GM23338 (cell line): ENCODE results near the gene TCF3. TPM values are rescaled to one million over a fixed set of nuclear protein-coding genes. Genes with fewer than 3 reads are reported as not detected.

Experiments
- ATAC-seq: fragments of 200-7000 bp; cut with Tn5 transposase; 3 replicates; pipeline ENCODE4 v1.9.1; 2020
- DNase-seq: peaks from one replicate; pipeline ENCODE4 v3.0.0-alpha.2; 2015; ENCODE audit warnings: low spot score
- H2AFZ ChIP-seq: fragments of 200-600 bp; sonication (generic); 2 replicates; pipeline ENCODE4 v1.8.0; 2016; ENCODE audit warnings: antibody characterized with exemption, mild to moderate bottlenecking, moderate library complexity
- H3F3A ChIP-seq: fragments of 200-600 bp; sonication (generic); replicated peaks from 2 replicates; pipeline ENCODE4 v1.8.0; 2017; ENCODE audit warnings: antibody characterized with exemption, mixed run types, low read depth
- H3K27ac ChIP-seq: fragments of 200-600 bp; sonication (generic); 2 replicates; pipeline ENCODE4 v1.6.1; 2016; ENCODE audit warnings: low read depth
- H3K27me3 ChIP-seq: fragments of 200-600 bp; sonication (generic); 2 replicates; pipeline ENCODE4 v1.8.0; 2016; ENCODE audit warnings: mild to moderate bottlenecking, mixed run types, moderate library complexity; ENCODE audit not compliant: insufficient read depth
- H3K36me3 ChIP-seq: fragments of 200-600 bp; sonication (generic); 2 replicates; pipeline ENCODE4 v1.8.0; 2016; ENCODE audit warnings: mild to moderate bottlenecking; ENCODE audit not compliant: insufficient read depth
- H3K4me1 ChIP-seq: fragments of 200-600 bp; sonication (generic); 2 replicates; pipeline ENCODE4 v1.8.0; 2016; ENCODE audit warnings: mild to moderate bottlenecking, moderate library complexity; ENCODE audit not compliant: insufficient read depth
- H3K4me2 ChIP-seq: fragments of 200-600 bp; sonication (generic); 2 replicates; pipeline ENCODE4 v1.7.1; 2017; ENCODE audit warnings: mixed run types
- H3K4me3 ChIP-seq: fragments of 200-600 bp; sonication (generic); 2 replicates; pipeline ENCODE4 v1.6.1; 2016; ENCODE audit warnings: mixed run types
- H3K79me2 ChIP-seq: fragments of 200-600 bp; sonication (generic); replicated peaks from 2 replicates; pipeline ENCODE4 v1.8.0; 2017; ENCODE audit warnings: mild to moderate bottlenecking; ENCODE audit not compliant: insufficient read depth
- H3K9me2 ChIP-seq: fragments of 200-600 bp; sonication (generic); 2 replicates; pipeline ENCODE4 v1.8.0; 2017; ENCODE audit not compliant: insufficient read depth
- H4K20me1 ChIP-seq: fragments of 200-600 bp; sonication (generic); replicated peaks from 2 replicates; pipeline ENCODE4 v1.8.0; 2017; ENCODE audit warnings: mild to moderate bottlenecking; ENCODE audit not compliant: insufficient read depth
- H3K27ac Mint-ChIP-seq: 2 replicates; pipeline ENCODE4 v1.8.0; 2020; ENCODE audit warnings: inconsistent platforms, mild to moderate bottlenecking, moderate library complexity, mixed read lengths
- H3K27me3 Mint-ChIP-seq: 3 replicates; pipeline ENCODE4 v1.8.0; 2022; ENCODE audit warnings: low read depth, mild to moderate bottlenecking, moderate library complexity, mixed read lengths, inconsistent platforms; ENCODE audit not compliant: insufficient read depth, poor library complexity
- H3K36me3 Mint-ChIP-seq: 3 replicates; pipeline ENCODE4 v1.8.0; 2021; ENCODE audit warnings: low read depth, mild to moderate bottlenecking, inconsistent platforms, moderate library complexity, mixed read lengths
- H3K4me1 Mint-ChIP-seq: 3 replicates; pipeline ENCODE4 v1.8.0; 2020; ENCODE audit warnings: mild to moderate bottlenecking, inconsistent platforms, mixed read lengths
- H3K4me3 Mint-ChIP-seq: 3 replicates; pipeline ENCODE4 v1.8.0; 2021; ENCODE audit warnings: moderate library complexity, mild to moderate bottlenecking, inconsistent platforms, mixed read lengths
- H3K9me3 Mint-ChIP-seq: 3 replicates; pipeline ENCODE4 v1.8.0; 2020; ENCODE audit warnings: moderate library complexity, mild to moderate bottlenecking, inconsistent platforms, mixed read lengths
- EZH2 ChIP-seq: fragments of 200-600 bp; sonication (generic); IDR thresholded peaks from one replicate; pipeline ENCODE4 v1.8.0; 2017; ENCODE audit warnings: antibody characterized with exemption, mild to moderate bottlenecking, low read depth; ENCODE audit not compliant: unreplicated experiment
- JUNB ChIP-seq: IDR thresholded peaks from one replicate; pipeline ENCODE4 v1.6.1; 2016; ENCODE audit warnings: antibody characterized with exemption; ENCODE audit not compliant: unreplicated experiment
- NANOG ChIP-seq: IDR thresholded peaks from 2 replicates; pipeline ENCODE4 v1.6.1; 2016; ENCODE audit warnings: antibody characterized with exemption, borderline replicate concordance
- POLR2AphosphoS5 ChIP-seq: IDR thresholded peaks from 2 replicates; pipeline ENCODE4 v1.6.1; 2016; ENCODE audit warnings: antibody characterized with exemption, low read depth
- STAT1 ChIP-seq: IDR thresholded peaks from one replicate; pipeline ENCODE4 v1.6.1; 2016; ENCODE audit warnings: antibody characterized with exemption; ENCODE audit not compliant: unreplicated experiment
- ZNF331 ChIP-seq: fragments of 250-450 bp; sonication (Bioruptor Pico); IDR thresholded peaks from 2 replicates; pipeline ENCODE4 v1.5.0; 2020; ENCODE audit warnings: low read depth, mild to moderate bottlenecking, moderate library complexity
- ZNF462 ChIP-seq: fragments of 250-450 bp; sonication (Bioruptor Pico); IDR thresholded peaks from 2 replicates; pipeline ENCODE4 v1.5.0; 2020; ENCODE audit warnings: mild to moderate bottlenecking, moderate library complexity
- polyA plus RNA-seq: library from polyadenylated mRNA; unstranded; fragments of >200 nt; fragmentation: Nextera tagmentation; extraction: Ambion mirVana; gene quantifications from 2 replicates; pipeline ENCODE4 v1.2.1, GENCODE V29; 2016
- total RNA-seq: library from RNA; depleted of rRNA; stranded (reverse); fragments of >200 nt; shearing (Covaris generic); gene quantifications from 2 replicates; pipeline ENCODE4 v1.2.3, GENCODE V29; 2014
- TF ChIP-seq, protein P1 (sequence below), 2 experiments: fragments of 200-600 bp in 1 of 2; sonication (generic) in 1 of 2; conservative IDR thresholded peaks; 2 replicates each; pipeline versions ENCODE4 v1.5.1 to v1.6.1; 2016 to 2017; ENCODE audit warnings: antibody characterized with exemption in 2 of 2, low read depth in 2 of 2, mild to moderate bottlenecking in 2 of 2, moderate library complexity in 1 of 2
- TF ChIP-seq, protein P2 (sequence below): IDR thresholded peaks from 2 replicates; pipeline ENCODE4 v1.6.1; 2016; ENCODE audit warnings: antibody characterized with exemption

The TCF3 gene
- total and polyA plus RNA-seq, 2 experiments from 2014 or later, result 166 to 383 TPM

DNA sequence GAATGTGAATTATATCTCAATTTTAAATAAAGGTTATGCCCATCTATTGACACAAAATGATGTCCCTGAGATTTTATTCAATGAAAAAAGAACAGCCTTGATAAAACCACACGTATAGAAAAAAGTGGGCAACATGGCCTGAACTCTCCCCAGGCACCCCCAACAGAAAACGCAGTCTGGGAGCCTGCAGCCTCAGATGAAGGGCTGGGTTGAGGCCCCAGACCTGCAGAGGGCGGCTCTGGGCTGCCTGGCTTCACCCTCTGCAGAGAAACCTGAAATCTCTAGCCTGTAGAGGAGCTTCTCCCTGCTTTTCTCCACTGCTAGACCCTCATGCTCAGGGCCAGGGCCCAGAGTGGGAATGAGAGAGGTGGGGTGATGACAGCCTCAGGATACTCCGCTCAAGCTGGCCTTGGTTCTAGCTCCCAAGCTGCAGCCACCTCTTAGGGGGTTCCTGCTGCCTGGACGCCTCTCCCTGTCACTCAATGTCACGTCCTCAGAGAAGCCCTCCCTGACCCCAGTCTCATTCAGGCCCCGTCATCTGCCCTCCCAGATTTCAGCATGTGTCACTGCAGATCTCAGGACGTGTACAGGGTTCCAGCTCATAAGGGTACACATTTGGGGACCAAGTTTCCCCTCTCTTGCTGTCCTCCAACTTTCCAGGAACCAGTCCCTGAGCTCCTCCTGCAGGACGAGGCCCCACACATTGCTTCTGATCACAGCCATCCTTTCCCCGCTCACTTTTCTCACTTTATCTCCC, 61.6 kb downstream of the TCF3 start:
- Histone ChIP-seq H3K4me2 (peak overlapping the region; percentile 98), H3F3A (peaks cover 32% of the 10 kb centered on the region), H3K4me3 (peak overlapping the region; percentile 94), H2AFZ (no peak overlapping the region), H3K27ac (peak overlapping the region; percentile 99), H4K20me1 (peaks cover 20% of the 10 kb centered on the region), H3K36me3 (no peaks in the 10 kb centered on the region), H3K4me1 (peaks cover 11% of the 10 kb centered on the region), H3K79me2 (peaks cover 62% of the 10 kb centered on the region), H3K9me2 (no peaks in the 10 kb centered on the region), H3K27me3 (no peaks in the 10 kb centered on the region)
- Mint-ChIP-seq H3K27me3 (peaks cover 29% of the 10 kb centered on the region), H3K4me1 (peaks cover 6% of the 10 kb centered on the region), H3K36me3 (peaks cover 33% of the 10 kb centered on the region; the same call in 2 of the 3 replicates), H3K9me3 (no peaks in the 10 kb centered on the region), H3K27ac (peak overlapping the region; percentile 95), H3K4me3 (peak overlapping the region; percentile 89)
- peak; percentile 61 for ATAC-seq
- no peak for TF ChIP-seq JUNB
- TF ChIP-seq, protein P1, sequence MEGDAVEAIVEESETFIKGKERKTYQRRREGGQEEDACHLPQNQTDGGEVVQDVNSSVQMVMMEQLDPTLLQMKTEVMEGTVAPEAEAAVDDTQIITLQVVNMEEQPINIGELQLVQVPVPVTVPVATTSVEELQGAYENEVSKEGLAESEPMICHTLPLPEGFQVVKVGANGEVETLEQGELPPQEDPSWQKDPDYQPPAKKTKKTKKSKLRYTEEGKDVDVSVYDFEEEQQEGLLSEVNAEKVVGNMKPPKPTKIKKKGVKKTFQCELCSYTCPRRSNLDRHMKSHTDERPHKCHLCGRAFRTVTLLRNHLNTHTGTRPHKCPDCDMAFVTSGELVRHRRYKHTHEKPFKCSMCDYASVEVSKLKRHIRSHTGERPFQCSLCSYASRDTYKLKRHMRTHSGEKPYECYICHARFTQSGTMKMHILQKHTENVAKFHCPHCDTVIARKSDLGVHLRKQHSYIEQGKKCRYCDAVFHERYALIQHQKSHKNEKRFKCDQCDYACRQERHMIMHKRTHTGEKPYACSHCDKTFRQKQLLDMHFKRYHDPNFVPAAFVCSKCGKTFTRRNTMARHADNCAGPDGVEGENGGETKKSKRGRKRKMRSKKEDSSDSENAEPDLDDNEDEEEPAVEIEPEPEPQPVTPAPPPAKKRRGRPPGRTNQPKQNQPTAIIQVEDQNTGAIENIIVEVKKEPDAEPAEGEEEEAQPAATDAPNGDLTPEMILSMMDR (conservative IDR thresholded peaks at IDR 0.05; ENCODE audit: low read depth in 2 of 2), result peak; percentile 31 to 46
- peak; percentile 39; the same call in 1 of the 2 replicates for TF ChIP-seq POLR2AphosphoS5
- TF ChIP-seq, protein P2, sequence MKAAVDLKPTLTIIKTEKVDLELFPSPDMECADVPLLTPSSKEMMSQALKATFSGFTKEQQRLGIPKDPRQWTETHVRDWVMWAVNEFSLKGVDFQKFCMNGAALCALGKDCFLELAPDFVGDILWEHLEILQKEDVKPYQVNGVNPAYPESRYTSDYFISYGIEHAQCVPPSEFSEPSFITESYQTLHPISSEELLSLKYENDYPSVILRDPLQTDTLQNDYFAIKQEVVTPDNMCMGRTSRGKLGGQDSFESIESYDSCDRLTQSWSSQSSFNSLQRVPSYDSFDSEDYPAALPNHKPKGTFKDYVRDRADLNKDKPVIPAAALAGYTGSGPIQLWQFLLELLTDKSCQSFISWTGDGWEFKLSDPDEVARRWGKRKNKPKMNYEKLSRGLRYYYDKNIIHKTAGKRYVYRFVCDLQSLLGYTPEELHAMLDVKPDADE, result no peak
- DNase-seq, result peak; percentile 61

- H3K27me3 ChIP-seq, result no peaks in the 10 kb centered on the region
- H3K27ac Mint-ChIP-seq, result peak overlapping the region; percentile 36; the same call in 1 of the 2 replicates
- H3F3A ChIP-seq, result peaks cover 24% of the 10 kb centered on the region
- H3K27ac ChIP-seq, result no peak overlapping the region; the same call in 1 of the 2 replicates
- peaks cover 21% of the 10 kb centered on the region for H4K20me1 ChIP-seq
- no peak overlapping the region for H3K4me3 Mint-ChIP-seq
- H3K36me3 ChIP-seq, result no peaks in the 10 kb centered on the region
- H3K4me1 Mint-ChIP-seq, result peaks cover 6% of the 10 kb centered on the region
- H3K9me2 ChIP-seq, result no peaks in the 10 kb centered on the region
- H3K27me3 Mint-ChIP-seq, result peaks cover 21% of the 10 kb centered on the region
- H3K36me3 Mint-ChIP-seq, result peaks cover 53% of the 10 kb centered on the region
- no peak overlapping the region for H3K4me2 ChIP-seq
- no peak overlapping the region for H2AFZ ChIP-seq
- H3K4me3 ChIP-seq, result no peak overlapping the region
- H3K79me2 ChIP-seq, result peaks cover 63% of the 10 kb centered on the region
- no peak for ATAC-seq
- no peak for DNase-seq
- no peaks in the 10 kb centered on the region for H3K9me3 Mint-ChIP-seq
- peaks cover 11% of the 10 kb centered on the region for H3K4me1 ChIP-seq
- TF ChIP-seq POLR2AphosphoS5 (no peak; the same call in 1 of the 2 replicates), EZH2 (no peak), NANOG (no peak), ZNF331 (CRISPR knock-in tag) (no peak), ZNF462 (CRISPR knock-in tag) (no peak), STAT1 (no peak)
- TF ChIP-seq, protein P1 (conservative IDR thresholded peaks at IDR 0.05; ENCODE audit: low read depth in 2 of 2), result no peak
These were observed 64.5 kb downstream of the TCF3 start for GRCh38 chr19:1587872-1588271.
